Anterior cingulate cortex (tissue), 58 donors: ENCODE data around the gene GPALPP1.
"Not testable (repeated sequence)": the region's sequence is repeated elsewhere in the genome, so short reads cannot be mapped to it uniquely, and the experiment has no call there.

Experiments used
- DNase-seq, 58 donors: peaks; one replicate each; lab custom pipeline; 2025; lab: John Stamatoyannopoulos, UW

Gene GPALPP1

DNA sequence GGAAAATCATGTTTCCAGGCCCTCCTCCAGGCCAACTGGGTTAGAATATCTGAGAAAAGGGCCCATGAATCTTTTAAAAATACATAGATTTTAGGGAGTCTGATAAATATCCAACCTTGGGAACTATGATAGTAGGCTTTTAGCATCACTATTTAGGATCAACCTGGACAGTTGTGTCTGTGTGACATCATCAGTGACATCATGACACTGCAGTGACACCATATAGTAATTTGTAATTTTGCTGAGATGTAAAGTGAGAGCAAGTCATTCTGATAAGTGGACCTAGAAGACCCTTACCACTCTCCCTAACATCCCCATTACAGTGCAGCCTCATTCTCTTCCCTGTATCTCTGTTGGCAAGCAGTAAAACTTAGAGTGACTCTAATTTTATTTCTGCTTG lies 14.1 kb downstream of the GPALPP1 start:
- DNase-seq = no peak

GRCh38 chr13:45004096-45004495 lies 14.8 kb downstream of the GPALPP1 start:
- DNase-seq = peak in 1 of 58 donors; percentile 3

DNA sequence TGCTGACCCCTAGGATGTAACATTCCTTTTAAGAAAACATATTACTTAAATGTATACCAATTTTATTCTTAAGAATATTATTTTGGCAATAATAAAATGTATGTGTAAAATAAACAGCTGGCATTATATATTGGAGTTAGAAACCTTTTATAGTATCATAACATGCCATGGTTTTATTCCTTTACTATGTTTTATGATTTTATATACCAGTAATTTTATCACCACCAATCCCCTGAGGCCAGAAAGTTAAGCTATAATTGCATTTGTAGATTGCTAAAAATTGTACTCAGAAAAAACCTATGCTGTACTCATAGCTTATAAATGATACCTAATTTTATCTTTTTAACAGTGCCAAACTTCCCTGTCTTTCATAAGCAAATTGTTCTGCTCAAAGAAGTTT lies 17.9 kb downstream of the GPALPP1 start:
- DNase-seq = no peak

- no peak for DNase-seq
Observed at GRCh38 chr13:45007823-45008222, 18.5 kb downstream of the GPALPP1 start.

DNA sequence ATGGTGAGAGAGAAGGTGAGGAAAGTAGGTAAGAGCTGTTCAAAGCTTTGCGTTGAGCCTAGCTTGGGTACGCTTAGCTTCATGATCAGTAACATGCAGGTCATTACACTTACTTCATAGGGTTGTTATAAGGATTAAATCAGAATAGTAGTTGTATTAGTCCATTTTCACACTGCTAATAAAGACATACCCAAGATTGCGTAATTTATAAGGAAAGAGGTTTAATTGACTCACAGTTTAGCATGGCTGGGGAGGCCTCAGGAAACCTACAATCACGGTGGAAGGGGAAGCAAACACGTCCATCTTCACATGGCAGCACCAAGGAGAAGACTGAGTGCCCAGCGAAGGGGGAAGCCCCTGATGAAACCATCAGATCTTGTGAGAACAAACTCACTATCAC lies 21.9 kb downstream of the GPALPP1 start:
- DNase-seq = no peak

GRCh38 chr13:45015300-45015699 lies 26.0 kb downstream of the GPALPP1 start:
- no peak for DNase-seq

DNA sequence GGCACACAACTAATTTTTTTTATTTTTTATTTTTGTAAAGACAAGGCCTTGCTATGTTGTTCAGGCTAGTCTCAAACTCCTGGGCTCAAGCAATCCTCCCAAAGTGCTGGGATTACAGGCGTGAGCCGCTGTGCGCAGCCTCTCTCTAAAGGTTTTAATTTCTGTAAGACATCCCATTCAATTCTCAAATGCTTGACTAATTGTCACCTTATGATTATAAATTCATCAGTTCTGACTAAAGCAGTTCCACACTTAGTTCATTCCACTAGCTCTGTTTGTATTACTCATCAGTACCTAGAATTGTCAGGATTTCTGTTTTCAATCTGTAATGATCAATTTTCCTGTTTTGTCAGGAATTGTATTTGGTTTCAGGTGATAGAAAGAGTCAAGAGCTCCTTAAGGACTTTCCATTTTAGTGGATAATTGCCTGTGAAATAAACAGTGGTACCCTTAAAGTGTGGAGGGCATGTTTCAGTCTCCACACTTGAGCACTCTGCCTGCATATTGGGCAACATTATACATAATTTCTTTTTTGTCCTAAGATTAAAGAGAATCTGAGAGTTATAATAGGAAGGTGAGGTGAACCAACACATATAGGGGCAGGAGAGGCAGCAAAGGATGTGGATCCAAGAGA lies 27.6 kb downstream of the GPALPP1 start:
- no peak for DNase-seq

- not testable (repeated sequence) for DNase-seq
Observed at GRCh38 chr13:45019981-45020380, 30.6 kb downstream of the GPALPP1 start.

GRCh38 chr13:45021250-45021649 lies 31.9 kb downstream of the GPALPP1 start:
- no peak for DNase-seq

- DNase-seq = no peak
Observed at GRCh38 chr13:45024847-45025246, 35.5 kb downstream of the GPALPP1 start.

GRCh38 chr13:45034342-45034741 lies 45.0 kb downstream of the GPALPP1 start:
- DNase-seq = no peak

GRCh38 chr13:45036206-45036605 lies 46.9 kb downstream of the GPALPP1 start:
- DNase-seq = no peak

- DNase-seq = no peak
Observed at GRCh38 chr13:45040173-45040572, 50.8 kb downstream of the GPALPP1 start.

DNA sequence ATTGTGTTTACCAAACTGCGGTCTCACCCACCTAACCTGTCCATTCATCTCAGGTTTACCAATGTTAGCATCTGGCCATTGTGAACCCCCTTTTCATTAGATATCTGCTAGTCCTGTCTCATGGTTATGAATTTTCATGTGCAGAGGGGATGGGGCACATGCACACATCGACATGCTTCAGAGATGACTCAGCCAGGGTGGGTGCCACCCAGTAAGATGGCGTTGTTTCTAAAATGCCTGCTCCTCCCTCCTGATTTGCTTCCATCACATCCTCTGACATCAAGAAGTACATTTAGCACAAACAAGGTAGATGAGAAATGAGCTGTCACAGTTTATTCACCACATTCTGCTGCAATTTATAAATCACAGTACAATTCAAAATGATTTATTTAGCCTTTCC lies 51.3 kb downstream of the GPALPP1 start:
- DNase-seq = peak in 1 of 58 donors; percentile 18

DNA sequence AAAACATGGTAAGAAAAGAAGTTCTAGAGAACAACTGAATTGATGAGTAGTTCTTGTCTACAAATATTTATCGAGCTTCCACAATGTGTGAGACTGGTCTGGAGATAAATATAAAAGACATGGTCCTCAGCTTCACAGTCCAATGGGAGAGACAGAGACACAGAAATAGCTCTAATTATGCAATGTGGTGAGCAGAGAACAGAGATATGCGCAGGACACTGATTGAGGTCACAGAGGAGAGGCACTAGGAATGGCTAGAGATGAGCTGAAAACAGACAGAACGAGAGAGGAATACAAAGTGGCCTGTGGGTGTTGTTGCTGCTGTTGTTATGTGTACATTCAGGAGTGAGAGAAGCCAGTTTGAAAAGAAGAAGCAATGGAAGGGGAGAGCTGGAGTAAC lies 53.2 kb downstream of the GPALPP1 start:
- no peak for DNase-seq

- DNase-seq = no peak
Observed at GRCh38 chr13:45046445-45046844, 57.1 kb downstream of the GPALPP1 start.

GRCh38 chr13:45047394-45048310 lies 58.3 kb downstream of the GPALPP1 start:
- DNase-seq = peak in 56 of 58 donors; percentile 11 to 84 (median 65)

GRCh38 chr13:45048890-45049407 lies 59.6 kb downstream of the GPALPP1 start:
- no peak for DNase-seq

- DNase-seq = no peak
Observed at GRCh38 chr13:45049478-45049877, 60.1 kb downstream of the GPALPP1 start.

GRCh38 chr13:45051315-45051714 lies 62.0 kb downstream of the GPALPP1 start:
- DNase-seq = no peak

GRCh38 chr13:45055198-45055901 lies 66.0 kb downstream of the GPALPP1 start:
- peak in 26 of 58 donors; percentile 2 to 70 (median 18) for DNase-seq
